ENCODE results near the gene C1orf35.

C1orf35 gene

GRCh38 chr1:228077565-228078330 lies 25.4 kb downstream of the C1orf35 start:
- DNase-seq: no peak

DNA sequence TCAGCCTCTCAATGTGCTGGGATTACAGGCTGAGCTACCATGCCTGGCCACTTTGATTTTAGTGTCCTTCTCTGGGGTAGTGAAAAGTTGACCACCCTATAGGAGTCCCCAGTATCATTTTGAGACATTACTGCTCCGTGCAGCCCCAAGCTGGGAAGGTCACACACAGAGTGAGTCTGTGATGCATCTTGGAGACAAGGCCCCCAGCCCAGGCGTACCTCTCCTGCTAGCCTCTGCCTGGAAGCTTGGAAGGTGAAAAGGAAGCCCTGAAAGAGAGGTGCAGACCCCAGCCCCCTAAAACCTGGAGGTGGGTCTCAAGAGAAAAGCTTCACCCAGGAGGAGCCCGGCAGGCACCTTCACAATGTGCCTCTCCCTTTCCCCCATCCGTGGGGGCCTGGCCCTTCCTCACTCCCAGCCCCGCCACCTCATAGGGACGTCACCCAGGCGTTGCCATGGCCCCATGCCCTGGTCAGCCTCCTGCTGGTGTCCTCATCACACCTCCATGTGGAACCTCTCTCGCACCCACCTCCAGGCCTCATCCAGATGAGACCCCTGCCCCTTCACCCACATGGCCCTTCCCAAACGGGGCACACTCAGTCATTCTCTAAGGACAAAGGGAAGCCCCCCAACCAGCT lies 26.2 kb downstream of the C1orf35 start:
- DNase-seq: no peak

GRCh38 chr1:228075801-228076271 lies 27.3 kb downstream of the C1orf35 start:
- no peak for DNase-seq

- DNase-seq: no peak
Observed at GRCh38 chr1:228074954-228075730, 28.0 kb downstream of the C1orf35 start.

GRCh38 chr1:228073857-228074545 lies 29.1 kb downstream of the C1orf35 start:
- peak; percentile 41 for DNase-seq

- DNase-seq: no peak
Observed at GRCh38 chr1:228073061-228073856, 29.9 kb downstream of the C1orf35 start.

DNA sequence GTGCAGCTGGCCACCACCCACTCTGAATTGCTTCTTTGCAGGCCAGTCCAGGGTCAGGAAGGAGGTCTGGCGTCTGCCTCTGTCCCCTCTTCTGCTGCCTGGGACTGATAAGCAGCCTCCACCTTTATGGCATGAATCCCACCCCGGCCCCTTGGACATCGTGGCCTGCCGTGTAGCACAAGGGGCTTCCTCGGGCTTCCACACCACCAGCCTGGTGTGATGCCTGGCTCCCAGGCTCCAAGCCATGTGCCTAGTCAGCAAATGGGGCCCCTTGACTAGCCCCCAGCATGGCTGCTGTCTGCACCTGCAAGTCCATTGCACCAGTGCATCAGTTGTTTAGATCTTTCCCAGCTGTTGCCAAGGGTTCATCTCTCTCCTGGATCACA lies 30.5 kb downstream of the C1orf35 start:
- no peak for DNase-seq

DNA sequence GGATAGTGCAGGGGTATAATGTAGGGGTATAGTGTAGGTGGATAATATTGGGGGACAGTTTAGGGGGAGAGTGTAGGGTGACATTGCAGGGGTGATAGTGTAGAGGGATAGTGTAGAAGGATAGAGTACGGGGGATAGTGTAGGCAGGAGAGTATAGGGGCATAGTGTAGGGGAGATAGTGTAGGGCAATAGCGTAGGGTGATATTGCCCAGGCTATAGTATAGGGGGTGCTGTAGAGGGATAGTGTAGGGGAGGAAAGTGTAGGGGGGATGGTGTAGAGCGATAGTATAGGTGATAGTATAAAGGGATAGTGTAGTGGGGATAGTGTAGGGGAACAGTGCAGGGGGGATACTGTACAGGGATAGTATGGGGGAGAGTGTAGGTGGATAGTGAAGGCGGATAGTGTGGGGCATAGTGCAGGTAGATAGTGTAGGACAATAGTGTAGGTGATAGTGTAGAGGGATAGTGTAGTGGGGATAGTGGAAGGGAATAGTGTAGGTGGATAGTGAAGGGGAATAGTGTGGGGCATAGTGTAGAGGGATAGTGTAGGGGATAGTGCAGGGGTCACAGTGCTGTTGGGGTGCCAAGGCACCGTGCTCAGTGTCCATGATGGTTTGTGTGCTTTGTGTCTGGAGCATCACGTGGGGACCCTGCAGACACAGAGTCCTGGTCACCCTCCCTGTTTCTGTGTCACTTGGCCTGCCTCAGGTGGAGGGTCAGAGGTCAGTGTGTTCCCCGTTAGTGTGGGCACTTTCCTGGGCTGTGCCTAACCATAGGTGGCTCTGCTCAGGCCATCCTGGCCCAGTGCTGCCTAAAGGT lies 31.1 kb downstream of the C1orf35 start:
- no peak for DNase-seq

- no peak for DNase-seq
Observed at GRCh38 chr1:228070851-228071250, 32.3 kb downstream of the C1orf35 start.

GRCh38 chr1:228070173-228070572 lies 33.0 kb downstream of the C1orf35 start:
- no peak for DNase-seq

GRCh38 chr1:228068359-228068758 lies 34.8 kb downstream of the C1orf35 start:
- no peak for DNase-seq

- no peak for DNase-seq
Observed at GRCh38 chr1:228066891-228067654, 36.1 kb downstream of the C1orf35 start.

DNA sequence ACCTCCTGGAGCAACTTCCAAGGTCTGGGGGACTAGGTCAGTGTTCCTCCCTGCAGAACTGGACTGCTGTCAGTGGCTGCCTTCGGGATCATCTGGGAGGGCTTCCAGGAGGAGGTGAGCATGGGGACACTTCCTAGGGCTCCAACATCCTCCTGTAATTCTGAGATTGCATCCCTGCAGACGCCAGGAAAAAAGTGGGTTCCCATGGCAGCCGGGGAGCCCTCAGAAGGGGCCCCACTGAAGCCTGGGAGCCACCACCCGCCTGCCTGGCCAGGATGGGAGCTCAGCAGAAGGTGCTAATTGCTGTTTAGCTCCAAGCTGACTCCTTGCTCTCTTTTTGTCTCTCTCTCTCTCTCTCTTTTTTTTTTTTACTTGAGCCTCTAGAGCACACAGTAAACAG lies 36.7 kb downstream of the C1orf35 start:
- no peak for DNase-seq

DNA sequence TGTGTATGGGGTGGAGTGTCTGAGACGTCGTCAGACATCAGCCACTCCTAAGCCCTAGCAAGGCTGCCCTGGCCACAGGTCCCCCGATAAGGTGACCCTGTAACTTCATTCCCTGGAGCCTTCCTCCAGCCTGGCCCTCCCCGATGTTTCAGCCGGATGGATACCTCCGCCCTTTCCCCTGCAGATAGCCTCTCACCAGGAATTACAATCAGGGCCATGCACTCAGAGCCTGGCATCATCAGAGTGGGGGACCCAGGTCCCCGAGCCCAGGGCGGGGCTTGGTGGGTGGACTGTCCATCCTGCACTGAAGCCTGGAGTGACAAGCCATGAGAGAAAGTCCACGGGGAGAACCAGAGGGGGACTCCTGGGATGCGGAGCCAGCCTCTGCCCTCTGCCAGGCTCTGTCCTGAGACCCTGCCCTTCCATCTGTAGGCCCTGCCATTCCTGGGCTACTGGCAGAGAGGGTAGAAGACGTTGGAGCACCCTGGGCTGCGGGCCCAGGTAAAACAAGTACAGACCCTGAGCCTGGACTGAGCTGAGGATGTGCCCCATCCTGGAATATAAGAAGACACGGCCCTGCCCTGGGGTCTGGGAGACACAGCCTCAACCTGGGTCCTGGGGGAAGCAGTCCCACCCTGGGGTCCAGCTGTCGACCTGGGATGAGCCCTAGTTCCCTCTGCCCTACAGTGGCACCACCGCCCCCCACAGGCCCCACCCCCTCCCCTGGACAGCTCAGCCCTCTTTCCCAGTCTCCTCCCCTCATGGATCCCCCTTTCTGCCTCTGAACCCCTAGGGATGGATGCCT lies 37.4 kb downstream of the C1orf35 start:
- no peak for DNase-seq

- DNase-seq: no peak
Observed at GRCh38 chr1:228064741-228065542, 38.2 kb downstream of the C1orf35 start.

DNA sequence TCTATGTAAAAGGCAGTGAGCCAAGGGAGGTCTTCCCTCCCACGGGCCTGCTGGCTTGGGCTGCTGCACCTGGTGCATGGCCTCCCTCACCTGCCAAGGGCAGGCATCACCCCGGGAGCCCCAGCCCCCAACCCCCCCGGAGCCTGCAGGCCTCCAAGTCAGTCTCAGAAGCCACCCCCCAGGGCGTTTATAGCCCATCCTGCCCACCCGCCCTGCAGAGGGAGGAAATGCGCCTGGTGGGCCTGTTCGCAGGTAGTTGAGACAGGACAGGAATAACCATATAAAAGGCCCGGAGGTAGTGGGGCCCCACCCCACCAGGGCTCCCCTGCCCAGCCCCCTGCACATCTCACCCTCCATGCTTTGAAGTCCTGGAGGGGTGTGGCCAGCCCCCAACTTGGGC lies 38.8 kb downstream of the C1orf35 start:
- DNase-seq: no peak

DNA sequence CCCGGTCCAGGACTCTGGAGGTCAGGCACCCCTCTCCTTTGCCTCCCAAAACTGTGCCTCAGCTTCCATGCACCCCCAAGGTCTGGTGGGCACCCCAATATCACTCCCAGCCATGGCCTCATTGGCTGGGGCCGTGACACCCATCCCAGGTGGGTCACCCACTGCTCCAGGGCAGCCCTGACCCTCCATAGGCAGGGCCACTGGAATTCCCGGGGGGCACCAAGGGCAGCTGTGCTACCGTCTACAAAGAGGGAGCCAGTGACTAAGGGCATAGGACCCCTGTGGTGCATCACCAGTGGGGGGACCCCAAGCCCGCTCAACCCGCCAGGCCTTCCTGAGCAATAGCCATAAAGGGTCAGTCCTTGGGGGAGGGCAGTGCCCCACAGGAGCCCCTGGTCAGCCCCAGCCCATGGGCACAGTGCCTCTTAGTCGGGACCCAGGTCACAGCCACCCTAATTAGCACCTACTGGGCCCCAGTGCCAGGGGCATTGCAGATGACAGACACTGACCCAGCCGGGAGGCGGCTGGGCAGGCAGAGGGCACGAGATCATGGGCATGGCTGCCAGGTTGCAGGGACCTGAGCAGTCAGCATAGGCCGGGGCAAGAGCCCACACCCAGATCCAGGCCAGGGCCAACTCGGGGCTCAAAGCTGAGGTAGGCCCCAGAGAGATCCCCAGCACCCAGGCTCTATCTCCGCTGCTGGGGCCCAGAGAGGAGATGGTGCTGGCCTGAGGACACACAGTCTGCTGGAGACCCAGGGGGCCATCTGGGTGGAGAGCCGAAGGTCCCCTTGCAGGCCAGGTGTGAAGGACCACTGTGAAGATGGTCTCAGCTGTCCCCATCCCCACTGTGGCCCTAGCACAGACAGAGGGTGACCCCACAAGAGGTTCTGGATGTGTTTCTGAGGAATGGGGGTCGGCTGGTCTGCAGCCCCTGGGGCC lies 39.6 kb downstream of the C1orf35 start:
- DNase-seq: no peak

GRCh38 chr1:228062812-228063211 lies 40.3 kb downstream of the C1orf35 start:
- peak; percentile 30 for DNase-seq

Measured in hematopoietic multipotent progenitor cell treated with erythropoietin and hydrocortisone succinate and interleukin-3 and kit ligand, for 6 days (in vitro differentiated cells).